Peyer's patch (tissue), 4 donors: ENCODE results near the gene ARHGEF40.

Experiments
- POLR2A ChIP-seq, 2 donors: fragments of 450-650 bp; IDR thresholded peaks; one replicate each; pipeline ENCODE4 v1.5.1; 2017; ENCODE audit warnings: antibody characterized with exemption in 2 of 2, mild to moderate bottlenecking in 2 of 2, moderate library complexity in 2 of 2
- TF ChIP-seq, protein P1 (sequence below), 6 experiments: fragments of 450-650 bp in 4 of 6; fragments of 200-600 bp in 2 of 6; sonication (generic) in 1 of 6; IDR thresholded peaks; one replicate each; pipeline ENCODE4 v1.5.1; 2017 to 2019; ENCODE audit warnings: antibody characterized with exemption in 6 of 6, mild to moderate bottlenecking in 3 of 6, moderate library complexity in 1 of 6

DNA sequence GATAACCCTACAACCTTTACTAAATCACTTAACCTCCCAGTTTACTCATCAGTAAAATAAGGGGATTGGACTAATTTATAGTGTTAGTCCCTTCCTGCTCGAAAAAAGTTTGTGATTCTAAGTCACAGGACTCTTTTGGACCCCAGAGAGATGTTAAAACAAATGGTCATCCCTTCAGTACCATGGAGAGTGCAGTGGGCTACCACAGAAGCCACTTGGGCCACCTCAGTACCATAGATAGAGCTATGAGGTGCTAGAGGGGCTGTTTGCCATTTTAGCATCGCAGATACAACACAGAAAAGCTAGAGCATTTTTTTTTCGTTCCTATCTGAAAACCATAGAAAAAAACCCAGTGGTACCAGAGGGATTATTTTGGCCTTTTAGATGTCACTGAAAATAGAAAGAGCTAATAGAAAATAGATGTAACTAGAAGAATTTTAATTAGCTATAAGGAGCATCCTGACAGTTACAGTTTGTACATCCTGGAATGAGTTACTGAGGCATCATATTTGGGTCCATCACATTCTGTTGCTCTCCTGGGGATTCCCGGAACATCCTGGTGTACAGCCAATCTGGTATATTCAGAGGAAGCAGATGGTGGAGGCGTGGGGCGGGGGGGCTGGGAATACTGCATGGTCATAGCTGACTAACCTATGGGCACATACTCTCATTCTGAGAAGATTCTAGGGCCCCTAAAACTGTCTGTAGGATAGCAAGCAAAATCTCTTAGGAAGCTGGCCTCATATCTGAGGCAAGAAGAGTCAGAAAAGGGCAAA lies 25.5 kb downstream of the ARHGEF40 start:
- TF ChIP-seq, protein P1, sequence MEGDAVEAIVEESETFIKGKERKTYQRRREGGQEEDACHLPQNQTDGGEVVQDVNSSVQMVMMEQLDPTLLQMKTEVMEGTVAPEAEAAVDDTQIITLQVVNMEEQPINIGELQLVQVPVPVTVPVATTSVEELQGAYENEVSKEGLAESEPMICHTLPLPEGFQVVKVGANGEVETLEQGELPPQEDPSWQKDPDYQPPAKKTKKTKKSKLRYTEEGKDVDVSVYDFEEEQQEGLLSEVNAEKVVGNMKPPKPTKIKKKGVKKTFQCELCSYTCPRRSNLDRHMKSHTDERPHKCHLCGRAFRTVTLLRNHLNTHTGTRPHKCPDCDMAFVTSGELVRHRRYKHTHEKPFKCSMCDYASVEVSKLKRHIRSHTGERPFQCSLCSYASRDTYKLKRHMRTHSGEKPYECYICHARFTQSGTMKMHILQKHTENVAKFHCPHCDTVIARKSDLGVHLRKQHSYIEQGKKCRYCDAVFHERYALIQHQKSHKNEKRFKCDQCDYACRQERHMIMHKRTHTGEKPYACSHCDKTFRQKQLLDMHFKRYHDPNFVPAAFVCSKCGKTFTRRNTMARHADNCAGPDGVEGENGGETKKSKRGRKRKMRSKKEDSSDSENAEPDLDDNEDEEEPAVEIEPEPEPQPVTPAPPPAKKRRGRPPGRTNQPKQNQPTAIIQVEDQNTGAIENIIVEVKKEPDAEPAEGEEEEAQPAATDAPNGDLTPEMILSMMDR (IDR thresholded peaks at IDR 0.05): no peak
- no peak for TF ChIP-seq POLR2A (IDR thresholded peaks at IDR 0.05)
